Middle frontal gyrus (tissue), 1 donor: ENCODE results near the gene CEBPG.

Source experiments
- DNase-seq: peaks from one replicate; pipeline ENCODE4 v3.0.0-alpha.2; 2015; ENCODE audit warnings: low spot score; ENCODE audit errors: extremely low spot score

Gene CEBPG

GRCh38 chr19:33405553-33406461 lies 32.3 kb downstream of the CEBPG start:
- DNase-seq, result no peak

- DNase-seq, result no peak
These were observed 33.1 kb downstream of the CEBPG start for GRCh38 chr19:33406521-33407139.

- no peak for DNase-seq
These were observed 33.6 kb downstream of the CEBPG start for GRCh38 chr19:33407140-33407551.

- no peak for DNase-seq
These were observed 34.2 kb downstream of the CEBPG start for GRCh38 chr19:33407716-33408115.

- no peak for DNase-seq
These were observed 34.6 kb downstream of the CEBPG start for GRCh38 chr19:33408116-33408515.

GRCh38 chr19:33408538-33409434 lies 35.3 kb downstream of the CEBPG start:
- DNase-seq, result no peak

- no peak for DNase-seq
These were observed 36.6 kb downstream of the CEBPG start for GRCh38 chr19:33409906-33410685.

GRCh38 chr19:33410915-33411401 lies 37.4 kb downstream of the CEBPG start:
- DNase-seq, result no peak

- DNase-seq, result no peak
These were observed 38.2 kb downstream of the CEBPG start for GRCh38 chr19:33411621-33412180.

- no peak for DNase-seq
These were observed 39.3 kb downstream of the CEBPG start for GRCh38 chr19:33412601-33413425.

GRCh38 chr19:33413426-33413725 lies 39.9 kb downstream of the CEBPG start:
- no peak for DNase-seq

GRCh38 chr19:33413868-33414666 lies 40.6 kb downstream of the CEBPG start:
- DNase-seq, result no peak

GRCh38 chr19:33414667-33415605 lies 41.4 kb downstream of the CEBPG start:
- DNase-seq, result no peak

- no peak for DNase-seq
These were observed 43.1 kb downstream of the CEBPG start for GRCh38 chr19:33416307-33417215.

- no peak for DNase-seq
These were observed 44.2 kb downstream of the CEBPG start for GRCh38 chr19:33417751-33418150.

- no peak for DNase-seq
These were observed 45.0 kb downstream of the CEBPG start for GRCh38 chr19:33418461-33418860.
